NCI-H446 (cell line): ENCODE data around the gene CRYBA4.

Experiments used
- DNase-seq, 2 experiments: peaks; one replicate each; lab custom pipeline; 2025; lab: John Stamatoyannopoulos, UW

Gene CRYBA4

DNA sequence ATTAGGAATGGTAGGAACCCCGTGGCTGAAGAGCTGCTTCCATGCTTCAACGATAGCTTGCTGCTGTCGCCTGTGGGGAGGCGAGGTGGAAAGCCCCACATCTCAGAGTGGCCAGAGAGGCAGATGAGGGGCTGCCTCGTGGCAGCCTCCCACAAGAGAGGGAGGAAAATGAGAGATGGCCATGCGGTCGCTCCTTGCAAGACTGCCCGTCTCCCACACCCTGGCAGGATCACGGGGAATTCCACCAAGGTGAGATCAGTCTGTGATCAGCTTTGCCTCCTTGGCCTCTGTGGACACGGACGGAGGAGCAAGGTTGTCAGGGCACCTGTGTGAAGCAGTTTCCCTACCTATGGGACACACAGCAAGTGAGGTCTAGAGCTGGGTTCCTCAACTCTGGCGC, 3.0 kb downstream of the CRYBA4 start:
- DNase-seq, result no peak

DNA sequence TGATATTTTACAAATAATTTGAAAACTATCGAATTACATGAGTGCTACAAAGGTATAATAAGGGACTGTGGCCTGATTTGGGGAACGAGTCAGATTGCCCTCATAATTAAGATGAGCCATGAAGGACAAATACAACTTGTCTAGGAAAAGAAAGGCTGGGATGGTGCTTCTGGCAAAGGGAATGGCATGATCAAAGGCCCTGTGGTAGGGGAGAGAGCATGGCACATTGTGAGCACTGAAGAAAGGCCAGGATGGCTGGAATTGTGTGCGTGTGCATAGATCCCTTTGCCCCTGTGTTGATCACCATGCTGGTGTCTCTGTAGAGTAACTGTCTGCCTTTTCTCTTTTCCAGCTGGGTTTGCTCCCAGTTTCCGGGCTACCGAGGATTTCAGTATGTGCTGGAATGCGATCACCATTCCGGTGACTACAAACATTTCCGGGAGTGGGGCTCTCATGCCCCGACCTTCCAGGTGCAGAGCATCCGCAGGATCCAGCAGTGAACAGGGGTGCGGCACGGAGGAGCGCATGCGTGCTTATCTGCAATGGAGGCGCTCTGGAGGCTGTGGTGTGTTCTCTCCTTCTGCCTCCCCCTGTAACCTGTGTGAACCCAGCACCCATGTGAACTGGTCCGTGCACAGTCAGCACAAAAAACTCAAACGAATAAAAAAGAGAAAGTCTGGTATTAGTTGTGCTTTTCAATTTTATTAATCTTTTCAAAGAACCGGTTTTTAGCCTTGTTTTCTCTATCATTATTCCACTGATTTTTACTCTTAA, 8.4 kb downstream of the CRYBA4 start:
- DNase-seq, result no peak

DNA sequence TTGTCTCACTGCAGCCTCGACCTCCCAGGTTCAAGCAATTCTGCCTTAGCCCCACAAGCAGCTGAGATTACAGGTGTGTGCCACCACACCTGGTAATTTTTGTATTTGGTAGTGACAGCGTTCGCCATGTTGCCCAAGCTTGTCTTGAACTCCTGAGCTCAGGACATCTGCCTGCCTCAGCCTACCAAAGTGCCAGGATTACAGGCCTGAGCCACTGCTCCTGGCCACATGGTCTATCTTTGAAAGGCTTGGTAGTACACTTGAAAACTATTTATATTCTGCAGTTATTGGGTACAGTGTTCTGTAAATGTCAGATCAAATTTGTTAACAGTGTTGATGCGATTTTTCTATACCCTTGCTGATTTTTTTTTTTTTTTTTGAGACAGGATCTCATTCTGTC, 9.5 kb downstream of the CRYBA4 start:
- DNase-seq, result no peak

DNA sequence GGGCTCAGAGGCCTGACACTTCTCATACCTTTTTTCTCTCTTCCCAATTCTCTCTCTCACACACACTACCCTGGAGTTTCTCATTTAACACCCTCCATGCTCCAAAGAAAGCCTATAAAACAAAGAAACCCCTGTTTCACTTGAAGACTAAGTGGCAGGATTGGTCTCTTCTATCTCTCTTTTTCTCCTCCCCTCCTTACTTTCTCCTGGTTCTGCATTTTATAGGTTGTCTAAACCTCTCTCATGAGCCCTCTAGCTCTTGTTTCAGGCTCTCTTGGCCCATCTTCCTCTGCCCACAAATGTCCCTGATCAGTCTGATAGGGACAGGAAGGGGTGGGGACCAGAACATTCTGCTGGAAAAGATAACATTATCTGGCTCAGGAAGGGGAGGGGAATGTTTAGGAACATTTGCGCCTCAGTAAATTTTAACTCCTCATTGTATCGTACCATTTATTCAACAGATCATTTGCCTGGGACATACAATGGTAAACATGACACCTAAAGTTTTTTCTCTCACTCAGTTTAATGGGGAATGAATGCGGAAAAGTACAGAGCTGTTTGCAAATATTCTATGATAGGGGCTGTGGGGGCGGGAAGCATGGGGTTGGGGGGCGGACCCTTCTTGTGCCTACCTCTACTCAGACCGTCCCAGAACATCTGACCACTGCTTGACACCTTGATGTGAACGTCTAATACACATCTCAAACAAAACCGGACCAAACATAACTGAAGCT, 10.8 kb downstream of the CRYBA4 start:
- no peak for DNase-seq

DNA sequence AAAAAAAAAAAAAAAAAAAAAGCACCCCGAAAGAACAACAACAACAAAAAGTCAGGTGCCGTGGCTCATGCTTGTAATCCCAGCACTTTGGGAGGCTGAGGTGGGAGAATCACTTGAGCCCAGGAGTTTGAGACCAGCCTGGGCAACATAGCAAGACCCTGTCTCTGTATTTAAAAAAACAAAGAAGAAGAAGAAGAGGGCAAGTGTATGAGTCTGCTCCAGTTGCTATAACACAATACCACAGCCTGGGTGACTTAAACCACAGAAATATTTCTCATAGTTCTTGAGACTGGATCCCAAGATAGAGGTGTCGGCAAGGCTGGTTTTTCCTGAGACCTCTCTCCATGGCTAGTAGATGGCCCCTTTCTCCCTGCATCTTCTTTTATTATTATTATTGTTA, 12.4 kb downstream of the CRYBA4 start:
- no peak for DNase-seq

DNA sequence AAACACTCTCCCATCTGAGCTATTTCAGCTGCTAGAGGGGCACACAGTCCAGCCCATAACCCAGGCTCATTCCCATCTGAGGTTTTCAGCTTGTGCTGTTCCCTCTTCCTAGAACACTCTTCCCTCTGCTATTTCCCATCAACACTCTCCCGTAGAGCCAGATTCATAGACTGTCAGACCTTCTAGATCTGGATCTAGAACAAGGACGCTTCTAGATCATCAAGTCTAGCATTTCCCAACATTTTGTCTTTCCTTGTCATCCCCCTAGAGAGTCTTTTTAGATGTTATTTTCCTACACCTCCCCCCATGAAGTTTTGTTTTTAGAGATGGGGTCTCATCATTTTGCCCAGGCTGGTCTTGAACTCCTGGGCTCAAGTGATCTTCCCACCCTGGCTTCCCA, 13.4 kb downstream of the CRYBA4 start:
- DNase-seq, result no peak

DNA sequence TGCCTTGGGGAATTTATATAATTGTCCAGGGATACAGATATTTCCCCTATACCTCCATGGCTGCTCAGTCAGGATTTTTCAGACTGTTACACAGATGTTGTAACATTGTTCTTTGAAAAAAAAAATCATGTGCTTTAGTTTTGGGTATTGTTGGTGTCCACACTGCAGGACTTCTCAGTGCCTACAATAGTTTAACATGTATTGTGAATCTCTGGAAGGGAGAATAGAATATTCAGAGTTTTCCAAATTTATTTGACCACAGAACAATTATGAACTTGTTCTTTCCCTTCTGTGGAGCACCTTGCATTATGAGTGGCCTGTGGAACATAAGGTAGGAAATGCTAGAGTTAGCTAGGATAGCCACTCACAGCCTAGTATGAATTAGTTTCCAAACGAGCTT, 14.5 kb downstream of the CRYBA4 start:
- DNase-seq, result no peak

DNA sequence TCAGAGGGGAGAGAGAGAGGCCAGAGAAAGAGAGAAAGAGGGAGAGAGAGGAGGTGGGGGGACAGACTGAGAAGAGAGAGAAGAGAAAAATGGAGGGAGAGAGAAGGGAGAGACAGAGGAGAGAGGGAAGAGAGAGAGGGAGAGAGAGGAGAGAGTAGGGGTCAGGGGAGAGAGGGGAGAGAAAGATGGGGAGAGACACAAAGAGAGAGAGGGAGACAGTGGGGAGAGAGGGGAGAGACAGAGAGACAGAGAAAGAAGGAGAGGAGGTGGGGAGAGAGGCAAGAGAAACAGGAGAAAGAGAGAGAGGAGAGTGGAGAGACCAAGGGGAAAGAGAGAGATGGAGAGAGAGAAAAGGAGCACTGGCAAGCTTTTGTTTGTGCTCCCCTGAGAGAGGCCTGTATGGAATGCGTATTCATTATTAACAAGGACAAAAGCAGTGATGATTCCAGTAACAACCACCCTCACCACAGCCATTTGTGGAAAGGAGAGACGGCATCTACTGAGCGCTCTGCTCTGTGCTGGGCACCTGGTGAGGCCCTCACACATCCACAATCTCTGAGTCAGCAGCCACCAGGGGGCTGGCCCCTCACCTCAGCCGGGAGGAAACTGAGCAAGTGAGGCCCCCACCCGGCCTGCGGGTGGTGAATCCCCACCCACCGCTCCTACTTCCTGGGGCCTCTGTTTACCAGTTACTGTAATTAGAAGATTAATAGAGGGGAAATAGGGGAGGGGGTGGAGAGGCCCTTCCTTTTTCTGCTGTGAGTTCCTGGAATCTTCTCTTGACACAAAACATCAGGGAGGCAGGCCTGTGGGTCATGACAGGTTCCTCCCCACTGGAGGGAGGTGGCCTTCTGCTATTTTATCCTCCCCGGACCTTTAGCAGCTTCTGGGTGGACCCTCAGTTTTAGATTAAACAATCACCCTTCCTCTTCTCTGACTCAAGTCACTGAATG, 21.0 kb downstream of the CRYBA4 start:
- no peak for DNase-seq

DNA sequence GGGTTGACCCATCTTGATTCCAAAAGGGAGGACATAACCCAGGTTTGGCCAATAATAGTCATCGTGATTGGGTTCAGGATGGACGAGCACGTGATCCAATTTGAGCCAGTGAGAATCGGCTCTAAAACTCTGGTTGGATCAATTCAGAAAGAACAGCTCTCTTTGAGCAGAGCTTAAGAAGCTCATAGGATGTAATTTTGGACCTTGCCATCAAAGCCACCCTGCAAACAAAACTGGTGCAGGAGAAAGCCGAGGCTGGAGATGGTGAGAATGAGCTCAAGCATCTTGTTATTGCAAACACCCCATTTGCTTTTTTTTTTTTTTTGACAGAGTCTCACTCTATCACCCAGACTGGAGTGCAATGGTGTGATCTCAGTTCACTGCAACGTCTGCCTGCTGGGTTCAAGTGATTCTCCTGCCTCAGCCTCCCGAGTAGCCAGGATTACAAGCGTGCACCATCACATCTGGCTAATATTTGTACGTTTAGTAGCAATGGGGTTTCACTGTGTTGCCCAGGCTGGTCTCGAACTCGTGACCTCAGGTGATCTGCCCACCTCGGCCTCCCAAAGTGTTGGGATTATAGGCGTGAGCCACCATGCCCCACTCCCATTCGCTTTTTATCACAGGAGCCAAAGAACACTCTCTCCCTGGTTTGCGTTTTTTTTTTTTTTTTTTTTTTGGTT, 21.8 kb downstream of the CRYBA4 start:
- DNase-seq, result no peak

DNA sequence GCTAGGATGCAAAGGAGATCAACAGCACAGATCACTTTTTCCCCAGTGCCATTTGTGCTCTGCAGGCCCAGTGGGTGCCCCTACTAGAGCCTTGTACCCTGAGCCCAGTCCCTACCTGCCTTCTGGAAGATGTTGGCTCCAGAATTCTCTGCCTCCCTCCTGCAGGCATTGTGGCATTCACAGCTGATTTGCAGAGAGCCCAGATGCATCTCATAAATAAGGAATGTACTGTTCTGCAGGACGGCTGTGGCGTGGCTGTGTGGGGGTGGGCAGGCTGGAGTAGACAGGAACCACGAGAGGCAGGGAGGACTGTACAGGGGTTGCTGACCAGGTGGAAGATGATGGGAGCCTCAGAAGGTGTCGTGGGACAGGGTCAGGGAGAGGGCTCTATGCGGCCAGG, 24.4 kb downstream of the CRYBA4 start:
- no peak for DNase-seq

DNA sequence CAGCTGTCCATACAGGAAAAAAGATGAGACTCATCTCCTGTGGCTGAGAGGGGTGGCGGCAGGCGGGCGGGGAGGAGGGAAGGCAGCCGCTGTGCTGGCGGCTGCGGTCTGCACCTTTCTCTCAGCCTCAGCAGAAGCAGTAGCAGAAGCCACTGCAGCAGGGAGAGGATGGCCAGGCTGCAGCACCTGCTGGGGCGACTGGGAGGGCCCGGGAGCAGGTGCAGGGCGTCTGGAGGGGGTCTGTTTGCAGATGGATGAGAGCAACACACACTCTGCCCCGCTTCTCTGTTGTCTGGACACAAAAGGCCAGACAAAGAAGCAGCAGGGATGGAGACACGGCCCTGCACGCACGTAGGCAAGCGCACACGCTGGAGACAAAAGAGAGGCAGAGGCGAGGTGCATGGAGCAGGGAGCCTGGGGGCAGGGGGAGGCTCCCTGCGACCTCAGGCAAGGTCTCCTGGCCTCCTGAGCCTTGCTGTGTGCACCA, 26.3 kb downstream of the CRYBA4 start:
- DNase-seq, result no peak

DNA sequence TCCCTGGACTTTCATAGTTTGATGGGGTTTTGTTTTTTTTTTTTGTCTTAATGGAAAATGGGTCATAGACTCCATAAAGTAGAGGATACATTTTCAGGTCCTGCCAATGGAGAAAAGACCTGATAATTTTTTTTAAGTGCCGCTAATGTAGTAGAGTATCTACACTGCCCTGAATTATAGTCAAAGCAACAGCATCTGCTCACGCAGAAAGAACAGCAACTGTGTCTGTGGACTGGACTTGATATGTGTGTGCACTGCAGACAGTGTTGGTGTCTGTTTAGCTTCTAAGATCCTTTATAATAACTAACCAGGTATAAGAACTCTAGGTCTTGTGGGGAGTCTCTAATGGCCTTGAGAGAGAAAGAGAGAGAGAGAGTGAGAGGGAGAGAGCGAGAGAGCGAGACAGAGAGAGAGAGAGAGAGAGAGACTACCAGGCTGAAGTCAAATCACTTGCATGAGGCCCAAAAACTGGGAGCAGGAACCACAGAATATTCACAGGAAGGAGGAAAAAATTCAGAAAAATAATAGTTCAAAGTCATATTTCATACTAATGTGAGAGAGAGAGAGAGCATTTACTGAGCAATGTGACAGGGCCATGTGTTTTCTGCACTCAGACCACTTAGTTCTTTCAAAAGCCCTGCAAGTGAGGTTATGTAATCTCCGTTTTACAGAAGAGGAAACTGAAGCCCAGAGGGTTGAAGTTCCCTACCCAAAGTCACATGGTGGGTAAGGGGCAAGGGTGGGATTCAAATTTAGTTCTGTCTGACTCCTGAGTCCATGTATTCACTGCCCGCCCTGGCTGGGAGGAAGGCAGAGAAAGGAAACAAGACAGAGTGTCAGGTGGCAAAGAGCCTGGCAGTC, 27.0 kb downstream of the CRYBA4 start:
- no peak for DNase-seq

DNA sequence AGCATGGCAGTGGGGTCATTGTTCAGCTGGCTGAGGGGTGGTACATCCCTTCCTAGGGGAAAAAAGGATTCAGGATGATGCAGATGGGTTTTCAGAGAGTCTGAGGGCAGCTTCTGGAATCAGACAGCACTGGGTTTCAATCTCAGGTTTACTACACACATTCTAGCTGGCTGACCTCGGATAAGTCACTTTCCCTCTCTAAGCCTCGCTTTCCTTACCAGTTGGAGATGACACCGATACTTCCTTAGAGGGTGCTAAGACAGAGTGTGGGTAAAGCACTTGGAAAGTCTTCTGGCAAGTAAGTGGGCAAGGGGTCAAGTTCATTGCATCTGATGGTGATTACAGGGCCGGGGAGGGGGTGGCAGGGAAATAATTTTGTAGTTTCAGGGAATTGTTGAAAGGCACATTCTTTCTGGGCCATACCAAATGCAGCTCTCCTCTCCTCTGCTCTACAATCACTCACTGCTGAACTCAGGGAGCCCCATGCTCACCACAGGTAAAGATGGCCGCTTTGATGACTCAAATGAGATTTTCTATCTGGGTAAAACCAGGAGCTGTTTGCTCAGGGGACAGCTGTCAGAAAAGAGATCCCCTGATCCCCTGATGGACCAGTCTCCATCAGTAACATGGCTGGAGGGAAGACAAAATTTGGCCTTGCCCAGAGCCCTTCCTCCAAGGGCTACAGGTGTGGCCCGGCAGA, 29.1 kb downstream of the CRYBA4 start:
- no peak for DNase-seq

DNA sequence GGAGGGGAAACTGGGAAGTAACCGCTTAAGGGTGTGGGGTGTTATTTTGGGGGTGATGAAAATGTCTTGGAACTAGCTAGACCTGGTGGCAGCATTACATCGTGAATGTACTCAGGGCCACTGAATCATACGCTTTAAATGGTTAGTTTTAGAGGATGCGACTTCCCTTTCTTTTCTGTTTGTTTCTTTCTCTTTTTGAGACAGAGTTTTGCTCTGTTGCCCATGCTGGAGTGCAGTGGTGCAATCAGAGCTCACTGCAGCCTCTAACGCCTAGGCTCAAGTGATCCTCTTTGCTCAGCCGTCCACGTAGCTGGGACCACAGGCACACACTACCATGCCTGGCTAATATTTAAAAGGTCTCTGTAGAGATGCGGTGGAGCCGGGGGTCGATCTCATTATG, 30.1 kb downstream of the CRYBA4 start:
- no peak for DNase-seq

DNA sequence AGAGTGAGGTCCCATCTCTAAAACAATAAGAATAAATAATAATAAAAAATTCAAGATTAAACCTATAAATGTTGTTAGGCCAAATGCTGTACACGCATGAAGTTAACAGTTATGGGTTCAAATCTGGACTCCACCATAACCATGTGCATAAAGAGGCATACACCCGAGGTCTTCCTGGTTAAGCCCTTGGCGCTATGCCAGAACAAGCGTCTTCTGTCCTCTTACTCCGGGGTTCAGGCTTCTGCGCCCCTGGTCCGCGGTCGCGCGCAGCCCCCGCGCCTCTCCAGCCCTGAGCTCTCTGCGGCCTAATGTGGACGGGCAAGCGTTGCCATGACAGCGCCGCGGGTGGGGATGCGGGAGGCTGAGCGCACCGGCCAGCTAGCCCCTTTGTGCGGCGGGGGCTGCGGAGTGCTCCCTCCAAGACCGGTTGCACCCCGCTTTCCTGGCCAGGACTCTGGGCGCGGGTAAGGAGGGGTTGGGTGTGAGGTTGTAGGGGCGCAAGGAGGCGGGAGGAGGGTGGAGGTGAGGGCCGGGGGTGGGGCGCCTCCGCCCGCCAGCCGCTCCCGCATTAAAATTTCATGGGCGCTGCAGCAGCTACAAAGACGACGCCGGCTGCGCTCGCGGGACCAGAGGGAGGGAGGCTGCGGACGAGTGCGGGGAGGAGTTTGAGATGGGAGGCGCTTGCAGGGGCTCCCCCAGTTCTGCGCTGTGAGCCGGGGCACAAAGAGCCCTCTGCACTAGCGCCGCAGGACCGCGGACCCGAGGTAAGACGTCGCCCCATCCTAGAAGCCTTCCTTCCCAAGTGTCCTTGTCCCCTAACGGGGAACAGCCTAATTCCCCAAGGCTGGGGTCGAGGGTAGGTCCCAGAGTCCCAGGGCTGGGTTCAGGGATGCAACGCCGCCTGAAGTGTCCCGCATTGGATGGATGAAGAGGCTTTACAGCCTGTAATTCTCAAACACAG, 35.4 kb downstream of the CRYBA4 start, which contains the start of gene MIAT:
Gene MIAT (plus strand): TSS at position 698 of the 961 bp plus-strand sequence.
- DNase-seq, result no peak

DNA sequence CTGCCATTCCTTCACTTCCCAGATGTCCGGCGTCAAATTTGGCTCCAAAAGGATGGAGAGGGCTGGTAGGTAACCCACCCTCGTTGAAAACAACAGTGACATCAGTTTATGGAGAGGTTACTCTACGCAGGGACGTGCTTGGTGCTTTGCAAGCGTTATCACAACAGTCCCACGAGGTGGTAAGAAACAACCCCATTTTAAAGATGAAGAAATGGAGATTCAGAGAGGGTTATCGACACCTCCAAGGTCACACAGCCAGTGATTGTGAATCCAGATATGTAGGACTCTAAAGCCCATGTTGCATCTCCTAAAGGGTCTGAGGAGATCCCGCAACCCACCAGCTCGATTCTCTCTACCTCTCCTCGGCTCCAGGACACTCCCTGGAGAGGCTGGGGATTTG, 36.4 kb downstream of the CRYBA4 start:
- no peak for DNase-seq

DNA sequence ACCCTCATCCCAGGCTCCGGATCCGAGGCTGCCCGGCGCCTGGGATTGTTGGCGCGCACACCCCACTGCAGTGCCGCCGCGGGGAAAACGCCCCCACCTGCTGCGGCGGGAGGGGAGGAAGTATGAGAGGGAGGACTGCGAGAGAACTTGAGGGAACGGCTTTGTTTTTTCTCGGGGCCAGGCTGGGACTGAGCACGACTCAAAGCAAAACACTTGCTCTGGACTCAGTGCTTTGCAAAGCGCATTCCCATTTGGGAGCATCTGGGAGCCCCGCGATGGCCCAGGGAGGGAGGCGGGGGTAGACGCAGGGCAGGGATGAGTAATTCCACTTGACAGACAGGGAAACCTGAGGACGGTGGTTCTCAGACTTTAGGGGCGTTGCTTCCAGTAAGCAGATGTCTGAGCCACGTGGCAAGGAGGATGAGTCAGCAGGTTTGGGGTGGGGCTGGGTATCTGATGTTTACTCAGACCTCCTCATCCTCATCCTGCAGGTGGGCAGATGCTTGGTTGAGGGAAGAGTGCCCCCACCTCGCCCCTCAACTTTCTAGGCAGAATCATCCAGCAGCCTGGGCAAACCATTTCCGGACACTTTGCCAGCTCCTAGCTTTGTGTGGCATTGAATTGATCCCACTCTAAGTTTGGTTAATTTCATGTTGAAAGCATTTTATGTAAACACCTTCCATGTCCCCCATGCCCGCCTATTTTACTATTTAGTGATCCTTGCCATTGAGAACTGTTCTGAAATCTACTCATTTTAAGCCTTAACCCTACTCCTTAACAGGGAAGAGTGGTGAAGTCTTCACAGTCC, 37.1 kb downstream of the CRYBA4 start:
- DNase-seq, result peak; percentile 76 to 88

DNA sequence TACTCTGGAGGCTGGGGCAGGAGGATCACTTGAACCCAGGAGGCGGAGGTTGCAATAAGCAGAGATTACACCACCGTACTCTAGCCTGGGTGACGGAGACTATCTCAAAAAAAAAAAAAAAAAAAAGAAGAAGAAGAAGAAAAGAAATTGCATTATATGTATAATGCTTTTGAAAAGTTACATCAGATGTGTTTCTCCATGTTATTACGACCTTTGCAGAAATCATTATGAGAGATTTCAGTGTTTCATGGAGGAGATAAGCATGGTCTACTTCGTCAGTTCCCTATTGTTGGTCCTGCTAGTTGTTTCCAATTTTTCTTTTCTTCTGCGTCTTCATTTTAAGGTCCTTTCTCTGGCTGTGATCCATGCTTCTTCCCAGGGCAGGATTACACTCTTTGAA, 38.6 kb downstream of the CRYBA4 start:
- DNase-seq, result no peak
